ENCODE data around the gene RPL5. TPM values are rescaled to one million over a fixed set of nuclear protein-coding genes. Genes with fewer than 3 reads are reported as not detected.

RPL5 gene
- total and polyA plus RNA-seq, 9 of the 15 experiments (the other 6 are each of a cell fraction or from before 2014, with no cell fraction given): 1,467 to 4,252 (median 2,454) TPM

- TF ChIP-seq TAL1 (IDR thresholded peaks at IDR 0.05) (peak; percentile 93), CTCF (IDR thresholded peaks at IDR 0.05 in 2 of 3, conservative IDR thresholded peaks at IDR 0.05 in 1 of 3; ENCODE audit: insufficient read depth in 2 of 3, low read depth in 1 of 3, low read length in 3 of 3) (no peak), ZNF311 (CRISPR knock-in tag; IDR thresholded peaks at IDR 0.05) (no peak), ZNF318 (IDR thresholded peaks at IDR 0.05; ENCODE audit: borderline replicate concordance in 1 of 2, low read depth in 1 of 2) (peak in 1 of 2 experiments; percentile 48; a peak in 1 of 4 replicates), ZNF778 (CRISPR knock-in tag; IDR thresholded peaks at IDR 0.05) (no peak), FOXO4 (CRISPR knock-in tag; IDR thresholded peaks at IDR 0.05) (no peak), CHD4 (IDR thresholded peaks at IDR 0.05; ENCODE audit: insufficient read depth, insufficient replicate concordance, low read depth, low read length, poor library complexity, severe bottlenecking) (no peak), HMGN3 (IDR thresholded peaks at IDR 0.05; ENCODE audit: borderline replicate concordance, extremely low read depth, insufficient read length, low read depth, low read length) (no peak), CBX3 (IDR thresholded peaks at IDR 0.05; ENCODE audit: borderline replicate concordance in 1 of 2, low read length in 2 of 2) (peak in 1 of 2 experiments; percentile 48; a peak in 2 of 3 replicates), MXI1 (IDR thresholded peaks at IDR 0.05; ENCODE audit: low read depth, low read length) (no peak), ATF1 (CRISPR knock-in tag; IDR thresholded peaks at IDR 0.05) (no peak), ATF1 (tag; IDR thresholded peaks at IDR 0.05) (peak; percentile 39), COPS2 (conservative IDR thresholded peaks at IDR 0.05) (no peak), GATAD2A (IDR thresholded peaks at IDR 0.05) (no peak), MAX (CRISPR knock-in tag; IDR thresholded peaks at IDR 0.05) (no peak)
Observed at GRCh38 chr1:92804721-92805201, 27.1 kb upstream of the RPL5 start (continued).

All from K562 (cell line).